HCEC 1CT (cell line): Measurements from ENCODE around the gene CD4.

Source experiments
- DNase-seq: peaks from one replicate; pipeline ENCODE4 v3.0.0-alpha.2; 2017

The CD4 gene

GRCh38 chr12:6765634-6766581, 23.4 kb upstream of the CD4 start, which contains the start of gene PTMS:
PTMS (plus strand) TSS chr12:6766363; CDS start chr12:6766706, 343 bp downstream.
- peak; percentile 89 for DNase-seq

- peak; percentile 68 for DNase-seq
Measured at GRCh38 chr12:6766651-6767349, 22.5 kb upstream of the CD4 start.

- no peak for DNase-seq
Measured at GRCh38 chr12:6767353-6768319, 21.7 kb upstream of the CD4 start.

- DNase-seq = no peak
Measured at GRCh38 chr12:6768437-6768914, 20.9 kb upstream of the CD4 start.

GRCh38 chr12:6768990-6769389, 20.3 kb upstream of the CD4 start:
- DNase-seq = no peak

- no peak for DNase-seq
Measured at GRCh38 chr12:6769666-6770065, 19.7 kb upstream of the CD4 start.

- DNase-seq = no peak
Measured at GRCh38 chr12:6770094-6770493, 19.2 kb upstream of the CD4 start.

- no peak for DNase-seq
Measured at GRCh38 chr12:6770600-6770999, 18.7 kb upstream of the CD4 start.

GRCh38 chr12:6771091-6771495, 18.2 kb upstream of the CD4 start:
- DNase-seq = no peak

GRCh38 chr12:6771509-6772330, 17.6 kb upstream of the CD4 start:
- no peak for DNase-seq

- DNase-seq = no peak
Measured at GRCh38 chr12:6772331-6772695, 17.0 kb upstream of the CD4 start, which contains the start of gene LAG3. LAG3 (plus strand) TSS chr12:6772520; CDS start chr12:6772853, 333 bp downstream.

- no peak for DNase-seq
Measured at GRCh38 chr12:6772726-6773589, 16.4 kb upstream of the CD4 start.

GRCh38 chr12:6773590-6774351, 15.6 kb upstream of the CD4 start:
- DNase-seq = no peak

- no peak for DNase-seq
Measured at GRCh38 chr12:6774499-6775062, 14.7 kb upstream of the CD4 start.

- no peak for DNase-seq
Measured at GRCh38 chr12:6775185-6776174, 13.8 kb upstream of the CD4 start.

- DNase-seq = no peak
Measured at GRCh38 chr12:6777386-6777785, 11.9 kb upstream of the CD4 start.

GRCh38 chr12:6778217-6778573, 11.1 kb upstream of the CD4 start:
- no peak for DNase-seq
